HepG2 (cell line): ENCODE results near the gene FGF9. TPM values are rescaled to one million over a fixed set of nuclear protein-coding genes. Genes with fewer than 3 reads are reported as not detected.

Experiments used
- ATAC-seq: fragments of 200-7000 bp; cut with Tn5 transposase; 3 replicates; pipeline ENCODE4 v1.9.1; 2020; ENCODE audit warnings: mild to moderate bottlenecking, moderate library complexity
- BruUV-seq: library from RNA; stranded (reverse); fragments of 400-500 nt; replicated peaks from 2 replicates; lab custom pipeline; 2021; lab: Mats Ljungman, UMichigan
- CTCF ChIA-PET: fragments of 300-600 bp; formaldehyde crosslinking; extraction: SDS; loops from one replicate; lab custom pipeline; 2021; ENCODE audit warnings: low total read pairs, inconsistent platforms, low intra/inter-chr PET ratio; lab: Yijun Ruan, JAX
- POLR2A ChIA-PET: fragments of 350-600 bp; sonication (Branson Sonifier 250); formaldehyde crosslinking; loops from one replicate; lab custom pipeline; 2020; ENCODE audit warnings: antibody characterized with exemption, inconsistent platforms; lab: Yijun Ruan, JAX
- DNase-seq: peaks from one replicate; pipeline ENCODE4 v3.0.0-alpha.2; 2015; ENCODE audit warnings: low spot score
- FAIRE-seq: peaks from 3 replicates; lab custom pipeline; 2011; peaks lifted over from hg19 to GRCh38; lab: Jason Lieb, UNC
- H2AFZ ChIP-seq: one replicate; pipeline ENCODE4 v1.6.1; 2011; ENCODE audit warnings: low read length, inconsistent platforms
- H3K27ac ChIP-seq: fragments of 300-600 bp; 3 replicates; pipeline ENCODE4 v1.8.0; 2011; ENCODE audit warnings: mixed run types, mild to moderate bottlenecking, mixed read lengths, low read length, inconsistent platforms; ENCODE audit not compliant: insufficient read depth; ENCODE audit errors: extremely low read length
- H3K27me3 ChIP-seq, 2 experiments: fragments of 200-600 bp in 1 of 2; 2 replicates in 1 of 2; 3 replicates in 1 of 2; pipeline versions ENCODE4 v1.6.0 to v1.8.0; 2011; ENCODE audit warnings: low read length in 2 of 2, mild to moderate bottlenecking in 2 of 2, moderate library complexity in 2 of 2, inconsistent platforms in 1 of 2; ENCODE audit not compliant: insufficient read depth in 2 of 2, control insufficient read depth in 1 of 2
- H3K36me3 ChIP-seq, 2 experiments: fragments of 200-600 bp in 1 of 2; replicated peaks in 1 of 2; 2 replicates in 1 of 2; 3 replicates in 1 of 2; pipeline versions ENCODE4 v1.5.1 to v1.8.0; 2011; ENCODE audit warnings: low read length in 2 of 2, inconsistent platforms in 1 of 2; ENCODE audit not compliant: insufficient read depth in 2 of 2, control insufficient read depth in 1 of 2
- H3K4me1 ChIP-seq: 2 replicates; pipeline ENCODE4 v1.5.1; 2012; ENCODE audit warnings: low read length, inconsistent platforms; ENCODE audit not compliant: insufficient read depth
- H3K4me2 ChIP-seq: 2 replicates; pipeline ENCODE4 v1.6.0; 2011; ENCODE audit warnings: low read depth, low read length, inconsistent platforms
- H3K4me3 ChIP-seq, 3 experiments: fragments of 200-600 bp in 1 of 3; sonication (generic), shearing (Covaris generic) in 1 of 3; replicated peaks in 1 of 3; 2 replicates each; pipeline ENCODE4 v1.5.1; 2011 to 2016; ENCODE audit warnings: low read length in 3 of 3, inconsistent platforms in 2 of 3, low read depth in 2 of 3, mild to moderate bottlenecking in 2 of 3, control low read depth in 1 of 3, mixed read lengths in 1 of 3; ENCODE audit not compliant: insufficient read depth in 1 of 3
- H3K79me2 ChIP-seq: one replicate; pipeline ENCODE4 v1.6.1; 2011; ENCODE audit warnings: low read length, inconsistent platforms; ENCODE audit not compliant: insufficient read depth
- H3K9ac ChIP-seq: 2 replicates; pipeline ENCODE4 v1.6.0; 2011; ENCODE audit warnings: mild to moderate bottlenecking, low read depth, low read length, inconsistent platforms; ENCODE audit not compliant: insufficient read depth
- H3K9me3 ChIP-seq: 2 replicates; pipeline ENCODE4 v1.5.1; 2012; ENCODE audit warnings: mild to moderate bottlenecking, low read length
- H4K20me1 ChIP-seq: 2 replicates; pipeline ENCODE4 v1.6.0; 2011; ENCODE audit warnings: inconsistent platforms, mild to moderate bottlenecking, low read length, moderate library complexity; ENCODE audit not compliant: insufficient read depth
- ASH2L ChIP-seq: fragments of 300-600, 200-600 bp; sonication (generic); IDR thresholded peaks from 2 replicates; pipeline ENCODE4 v1.7.0; 2017; ENCODE audit warnings: low read depth, mild to moderate bottlenecking, moderate library complexity, mixed read lengths, low read length; ENCODE audit not compliant: insufficient read length
- DRAP1 ChIP-seq: IDR thresholded peaks from 2 replicates; pipeline ENCODE4 v1.6.1; 2016; ENCODE audit warnings: missing genetic modification reagents, missing compliant biosample characterization
- HMG20B ChIP-seq: conservative IDR thresholded peaks from 2 replicates; pipeline ENCODE4 v1.6.1; 2016; ENCODE audit warnings: missing genetic modification reagents, missing compliant biosample characterization
- MAF1 ChIP-seq: sonication (generic); formaldehyde crosslinking; IDR thresholded peaks from 2 replicates; pipeline ENCODE4 v1.5.0; 2020; ENCODE audit warnings: missing genetic modification reagents, borderline replicate concordance
- MTA1 ChIP-seq: sonication (generic); formaldehyde crosslinking; IDR thresholded peaks from 2 replicates; pipeline ENCODE4 v1.4.0; 2020; ENCODE audit warnings: missing genetic modification reagents, mild to moderate bottlenecking, borderline replicate concordance
- RNF2 ChIP-seq: fragments of 450-650 bp; conservative IDR thresholded peaks from 2 replicates; pipeline ENCODE4 v1.6.1; 2016; ENCODE audit warnings: low read depth
- SMC3 ChIP-seq: IDR thresholded peaks from 2 replicates; pipeline ENCODE4 v1.6.1; 2011; ENCODE audit warnings: low read length, improper control_type of control experiment
- SP2 ChIP-seq: sonication (generic); formaldehyde crosslinking; IDR thresholded peaks from 2 replicates; pipeline ENCODE4 v1.5.1; 2020; ENCODE audit warnings: mild to moderate bottlenecking, missing genetic modification reagents
- TAF15 ChIP-seq: fragments of 200-400 bp; formaldehyde crosslinking; IDR thresholded peaks from one replicate; pipeline ENCODE4 v1.6.1; 2018; ENCODE audit warnings: mild to moderate bottlenecking, low read depth, low read length; ENCODE audit not compliant: poor library complexity, severe bottlenecking
- ZBTB33 ChIP-seq: sonication (generic); formaldehyde crosslinking; IDR thresholded peaks from 2 replicates; pipeline ENCODE4 v1.4.0; 2020; ENCODE audit warnings: missing genetic modification reagents
- ZNF256 ChIP-seq: sonication (generic); formaldehyde crosslinking; conservative IDR thresholded peaks from 2 replicates; pipeline ENCODE4 v1.4.0; 2020; ENCODE audit warnings: missing genetic modification reagents
- ZNF280D ChIP-seq: sonication (generic); formaldehyde crosslinking; IDR thresholded peaks from 2 replicates; pipeline ENCODE4 v1.5.1; 2020; ENCODE audit warnings: mild to moderate bottlenecking, missing genetic modification reagents
- ZNF546 ChIP-seq: sonication (generic); formaldehyde crosslinking; conservative IDR thresholded peaks from 2 replicates; pipeline ENCODE4 v1.8.1; 2023; ENCODE audit warnings: mild to moderate bottlenecking, missing genetic modification reagents
- WGBS: methylation state at CpG from one replicate; pipeline ENCODE4 v1.1.6; 2017; ENCODE audit warnings: low lambda C conversion rate; 5-methylcytosine and 5-hydroxymethylcytosine counted together
- in situ Hi-C: cut with HindIII; loops from 2 replicates; pipeline ENCODE4 v1.10.0; 2017; ENCODE audit warnings: low pct_unique_long_range_greater_than_20kb; ENCODE audit not compliant: extremely low pct_ligation_motif_present
- intact Hi-C: fragments of 100-400 bp; cut with micrococcal nuclease; formaldehyde crosslinking; loops from one replicate; pipeline ENCODE4 v1.10.0; 2022; ENCODE audit not compliant: unreplicated experiment
- polyA plus RNA-seq, 8 experiments: library from polyadenylated mRNA; depleted of rRNA in 3 of 8; stranded (reverse) in 7 of 8; unstranded in 1 of 8; fragments of >200 nt; fragmentation: Illumina TruSeq in 4 of 8; extraction: Trizol in 4 of 8; gene quantifications; 2 replicates each; pipeline versions ENCODE4 v1.2.1 to v1.2.3, GENCODE V29; 2011 to 2016; ENCODE audit warnings: low read depth in 4 of 8, missing spikeins in 1 of 8, mixed read lengths in 1 of 8; ENCODE audit not compliant: insufficient read depth in 1 of 8
- total RNA-seq, 5 experiments: library from RNA; depleted of rRNA; stranded (reverse); fragments of >200 nt; fragmentation: Illumina TruSeq; extraction: Trizol; gene quantifications; 2 replicates each; pipeline ENCODE4 v1.2.3, GENCODE V29; 2016; ENCODE audit warnings: low read depth in 1 of 5

Gene FGF9
- total and polyA plus RNA-seq, 2 of the 13 experiments (the other 11 are each of a cell fraction or from before 2014, with no cell fraction given), result not detected

- no peak overlapping the region for H3K4me2 ChIP-seq
Measured at GRCh38 chr13:21747456-21747855, 76.6 kb downstream of the FGF9 start.

More at GRCh38 chr13:21747456-21747855, 76.6 kb downstream of the FGF9 start:
- no peaks in the 10 kb centered on the region for H3K27me3 ChIP-seq
- no peak overlapping the region for H3K27ac ChIP-seq
- no peak for TF ChIP-seq SP2 (CRISPR knock-in tag)
- no peak for TF ChIP-seq SMC3
- no peak for TF ChIP-seq HMG20B (CRISPR knock-in tag)
- no peak for TF ChIP-seq TAF15
- no peak for TF ChIP-seq ZNF280D (CRISPR knock-in tag)
- no peak for TF ChIP-seq ASH2L
- TF ChIP-seq ZBTB33 (CRISPR knock-in tag), result no peak
- TF ChIP-seq ZNF546 (CRISPR knock-in tag), result no peak
- no peak for TF ChIP-seq MTA1 (CRISPR knock-in tag)
- no peak for TF ChIP-seq RNF2
- TF ChIP-seq DRAP1 (CRISPR knock-in tag), result no peak
- no peak for TF ChIP-seq MAF1 (CRISPR knock-in tag)
- TF ChIP-seq ZNF256 (CRISPR knock-in tag), result no peak
- no peaks in the 10 kb centered on the region for H3K36me3 ChIP-seq
- no TSS peak for BruUV-seq
- CTCF ChIA-PET, result no interaction called here
- H2AFZ ChIP-seq, result no peak overlapping the region
- in situ Hi-C loops (no loop called here), intact Hi-C loops (no loop called here)
- no peaks in the 10 kb centered on the region for H3K79me2 ChIP-seq
- no peak overlapping the region for H3K4me3 ChIP-seq
- H3K9ac ChIP-seq, result no peak overlapping the region
- no peak for DNase-seq
- POLR2A ChIA-PET, result no interaction called here
- FAIRE-seq, result no peak
- WGBS, result 24% methylated on average over 4 of the region's 4 CpGs
- ATAC-seq, result no peak
- no peaks in the 10 kb centered on the region for H3K9me3 ChIP-seq
- H3K4me1 ChIP-seq, result peaks cover 3% of the 10 kb centered on the region
- H4K20me1 ChIP-seq, result no peaks in the 10 kb centered on the region
